ENCODE measurements around the gene PELI2. TPM values are rescaled to one million over a fixed set of nuclear protein-coding genes. Genes with fewer than 3 reads are reported as not detected.

Gene PELI2
- total RNA-seq, 1 donor from 2014 or later = 7.8 TPM

GRCh38 chr14:56299306-56299984 is 181.2 kb downstream of the PELI2 start:
- Histone ChIP-seq H3K36me3 (ENCODE audit: control insufficient read depth in 3 of 3, insufficient read depth in 3 of 3, low read length in 3 of 3) (peaks cover 0 to 8% (median 3%) of the 10 kb centered on the region in 3 donors), H3K4me1 (ENCODE audit: control insufficient read depth in 3 of 3, insufficient read depth in 3 of 3, low read length in 3 of 3) (no peaks in the 10 kb centered on the region), H3K9me3 (ENCODE audit: control insufficient read depth in 3 of 3, low read length in 3 of 3) (no peaks in the 10 kb centered on the region), H3K9ac (ENCODE audit: low read depth in 1 of 3, low read length in 3 of 3) (no peak overlapping the region), H3K27me3 (ENCODE audit: control insufficient read depth in 3 of 3, insufficient read depth in 3 of 3, low read length in 3 of 3) (no peaks in the 10 kb centered on the region), H3K27ac (ENCODE audit: low read depth, low read length) (no peak overlapping the region), H3K4me3 (ENCODE audit: low read length in 3 of 3) (no peak overlapping the region)

GRCh38 chr14:56300495-56300894 is 182.3 kb downstream of the PELI2 start:
- Histone ChIP-seq H3K36me3 (ENCODE audit: control insufficient read depth in 3 of 3, insufficient read depth in 3 of 3, low read length in 3 of 3) (peaks cover 0 to 8% (median 3%) of the 10 kb centered on the region in 3 donors), H3K9me3 (ENCODE audit: control insufficient read depth in 3 of 3, low read length in 3 of 3) (no peaks in the 10 kb centered on the region), H3K27me3 (ENCODE audit: control insufficient read depth in 3 of 3, insufficient read depth in 3 of 3, low read length in 3 of 3) (no peaks in the 10 kb centered on the region), H3K4me1 (ENCODE audit: control insufficient read depth in 3 of 3, insufficient read depth in 3 of 3, low read length in 3 of 3) (no peaks in the 10 kb centered on the region), H3K9ac (ENCODE audit: low read depth in 1 of 3, low read length in 3 of 3) (no peak overlapping the region), H3K27ac (ENCODE audit: low read depth, low read length) (no peak overlapping the region), H3K4me3 (ENCODE audit: low read length in 3 of 3) (no peak overlapping the region)

- Histone ChIP-seq H3K36me3 (ENCODE audit: control insufficient read depth in 3 of 3, insufficient read depth in 3 of 3, low read length in 3 of 3) (no peaks in the 10 kb centered on the region), H3K9me3 (ENCODE audit: control insufficient read depth in 3 of 3, low read length in 3 of 3) (no peaks in the 10 kb centered on the region), H3K27me3 (ENCODE audit: control insufficient read depth in 3 of 3, insufficient read depth in 3 of 3, low read length in 3 of 3) (no peaks in the 10 kb centered on the region), H3K9ac (ENCODE audit: low read depth in 1 of 3, low read length in 3 of 3) (no peak overlapping the region), H3K27ac (ENCODE audit: low read depth, low read length) (no peak overlapping the region), H3K4me3 (ENCODE audit: low read length in 3 of 3) (no peak overlapping the region), H3K4me1 (ENCODE audit: control insufficient read depth in 3 of 3, insufficient read depth in 3 of 3, low read length in 3 of 3) (no peaks in the 10 kb centered on the region)
These were observed 186.2 kb downstream of the PELI2 start for GRCh38 chr14:56304456-56304855.

- no peaks in the 10 kb centered on the region for H3K9me3 ChIP-seq (ENCODE audit: control insufficient read depth in 3 of 3, low read length in 3 of 3)
- peaks cover 0 to 2% (median 0%) of the 10 kb centered on the region in 3 donors for H3K4me1 ChIP-seq (ENCODE audit: control insufficient read depth in 3 of 3, insufficient read depth in 3 of 3, low read length in 3 of 3)
- no peaks in the 10 kb centered on the region for H3K27me3 ChIP-seq (ENCODE audit: control insufficient read depth in 3 of 3, insufficient read depth in 3 of 3, low read length in 3 of 3)
- no peak overlapping the region for H3K4me3 ChIP-seq (ENCODE audit: low read length in 3 of 3)
- no peak overlapping the region for H3K27ac ChIP-seq (ENCODE audit: low read depth, low read length)
- no peak overlapping the region for H3K9ac ChIP-seq (ENCODE audit: low read depth in 1 of 3, low read length in 3 of 3)
- no peaks in the 10 kb centered on the region for H3K36me3 ChIP-seq (ENCODE audit: control insufficient read depth in 3 of 3, insufficient read depth in 3 of 3, low read length in 3 of 3)
These were observed 191.0 kb downstream of the PELI2 start for GRCh38 chr14:56309198-56309597.

GRCh38 chr14:56310643-56311042 is 192.4 kb downstream of the PELI2 start:
- no peaks in the 10 kb centered on the region for H3K36me3 ChIP-seq (ENCODE audit: control insufficient read depth in 3 of 3, insufficient read depth in 3 of 3, low read length in 3 of 3)

GRCh38 chr14:56313789-56314188 is 195.6 kb downstream of the PELI2 start:
- Histone ChIP-seq H3K4me1 (ENCODE audit: control insufficient read depth in 3 of 3, insufficient read depth in 3 of 3, low read length in 3 of 3) (peaks cover 0 to 2% (median 0%) of the 10 kb centered on the region in 3 donors), H3K36me3 (ENCODE audit: control insufficient read depth in 3 of 3, insufficient read depth in 3 of 3, low read length in 3 of 3) (no peaks in the 10 kb centered on the region), H3K9me3 (ENCODE audit: control insufficient read depth in 3 of 3, low read length in 3 of 3) (no peaks in the 10 kb centered on the region), H3K4me3 (ENCODE audit: low read length in 3 of 3) (no peak overlapping the region), H3K27ac (ENCODE audit: low read depth, low read length) (no peak overlapping the region), H3K9ac (ENCODE audit: low read depth in 1 of 3, low read length in 3 of 3) (no peak overlapping the region), H3K27me3 (ENCODE audit: control insufficient read depth in 3 of 3, insufficient read depth in 3 of 3, low read length in 3 of 3) (no peaks in the 10 kb centered on the region)

More at GRCh38 chr14:56310643-56311042, 192.4 kb downstream of the PELI2 start:
- no peak overlapping the region for H3K27ac ChIP-seq (ENCODE audit: low read depth, low read length)
- no peak overlapping the region for H3K4me3 ChIP-seq (ENCODE audit: low read length in 3 of 3)
- H3K4me1 ChIP-seq (ENCODE audit: control insufficient read depth in 3 of 3, insufficient read depth in 3 of 3, low read length in 3 of 3) = peaks cover 0 to 2% (median 0%) of the 10 kb centered on the region in 3 donors
- H3K9ac ChIP-seq (ENCODE audit: low read depth in 1 of 3, low read length in 3 of 3) = no peak overlapping the region
- H3K27me3 ChIP-seq (ENCODE audit: control insufficient read depth in 3 of 3, insufficient read depth in 3 of 3, low read length in 3 of 3) = no peaks in the 10 kb centered on the region
- H3K9me3 ChIP-seq (ENCODE audit: control insufficient read depth in 3 of 3, low read length in 3 of 3) = no peaks in the 10 kb centered on the region

GRCh38 chr14:56318393-56319115 is 200.3 kb downstream of the PELI2 start:
- H3K4me1 ChIP-seq (ENCODE audit: control insufficient read depth in 3 of 3, insufficient read depth in 3 of 3, low read length in 3 of 3) = no peaks in the 10 kb centered on the region
- H3K36me3 ChIP-seq (ENCODE audit: control insufficient read depth in 3 of 3, insufficient read depth in 3 of 3, low read length in 3 of 3) = no peaks in the 10 kb centered on the region
- no peak overlapping the region for H3K27ac ChIP-seq (ENCODE audit: low read depth, low read length)
- peaks cover 0 to 3% (median 0%) of the 10 kb centered on the region in 3 donors for H3K27me3 ChIP-seq (ENCODE audit: control insufficient read depth in 3 of 3, insufficient read depth in 3 of 3, low read length in 3 of 3)
- H3K9ac ChIP-seq (ENCODE audit: low read depth in 1 of 3, low read length in 3 of 3) = no peak overlapping the region
- no peak overlapping the region for H3K4me3 ChIP-seq (ENCODE audit: low read length in 3 of 3)
- no peaks in the 10 kb centered on the region for H3K9me3 ChIP-seq (ENCODE audit: control insufficient read depth in 3 of 3, low read length in 3 of 3)

GRCh38 chr14:56321861-56322260 is 203.7 kb downstream of the PELI2 start:
- Histone ChIP-seq H3K27ac (ENCODE audit: low read depth, low read length) (no peak overlapping the region), H3K27me3 (ENCODE audit: control insufficient read depth in 3 of 3, insufficient read depth in 3 of 3, low read length in 3 of 3) (peaks cover 0 to 3% (median 0%) of the 10 kb centered on the region in 3 donors), H3K4me3 (ENCODE audit: low read length in 3 of 3) (no peak overlapping the region), H3K4me1 (ENCODE audit: control insufficient read depth in 3 of 3, insufficient read depth in 3 of 3, low read length in 3 of 3) (no peaks in the 10 kb centered on the region), H3K9me3 (ENCODE audit: control insufficient read depth in 3 of 3, low read length in 3 of 3) (no peaks in the 10 kb centered on the region), H3K9ac (ENCODE audit: low read depth in 1 of 3, low read length in 3 of 3) (no peak overlapping the region), H3K36me3 (ENCODE audit: control insufficient read depth in 3 of 3, insufficient read depth in 3 of 3, low read length in 3 of 3) (no peaks in the 10 kb centered on the region)

- no peak overlapping the region for H3K4me3 ChIP-seq (ENCODE audit: low read length in 3 of 3)
- no peaks in the 10 kb centered on the region for H3K9me3 ChIP-seq (ENCODE audit: control insufficient read depth in 3 of 3, low read length in 3 of 3)
- no peak overlapping the region for H3K9ac ChIP-seq (ENCODE audit: low read depth in 1 of 3, low read length in 3 of 3)
- H3K27me3 ChIP-seq (ENCODE audit: control insufficient read depth in 3 of 3, insufficient read depth in 3 of 3, low read length in 3 of 3) = peaks cover 0 to 3% (median 0%) of the 10 kb centered on the region in 3 donors
- H3K4me1 ChIP-seq (ENCODE audit: control insufficient read depth in 3 of 3, insufficient read depth in 3 of 3, low read length in 3 of 3) = no peaks in the 10 kb centered on the region
- no peaks in the 10 kb centered on the region for H3K36me3 ChIP-seq (ENCODE audit: control insufficient read depth in 3 of 3, insufficient read depth in 3 of 3, low read length in 3 of 3)
- H3K27ac ChIP-seq (ENCODE audit: low read depth, low read length) = no peak overlapping the region
These were observed 204.3 kb downstream of the PELI2 start for GRCh38 chr14:56322531-56322930.

GRCh38 chr14:56324454-56324853 is 206.2 kb downstream of the PELI2 start:
- no peak overlapping the region for H3K4me3 ChIP-seq (ENCODE audit: low read length in 3 of 3)

More at GRCh38 chr14:56324454-56324853, 206.2 kb downstream of the PELI2 start:
- Histone ChIP-seq H3K9ac (ENCODE audit: low read depth in 1 of 3, low read length in 3 of 3) (no peak overlapping the region), H3K9me3 (ENCODE audit: control insufficient read depth in 3 of 3, low read length in 3 of 3) (no peaks in the 10 kb centered on the region), H3K27ac (ENCODE audit: low read depth, low read length) (no peak overlapping the region), H3K36me3 (ENCODE audit: control insufficient read depth in 3 of 3, insufficient read depth in 3 of 3, low read length in 3 of 3) (no peaks in the 10 kb centered on the region), H3K27me3 (ENCODE audit: control insufficient read depth in 3 of 3, insufficient read depth in 3 of 3, low read length in 3 of 3) (peaks cover 0 to 3% (median 0%) of the 10 kb centered on the region in 3 donors), H3K4me1 (ENCODE audit: control insufficient read depth in 3 of 3, insufficient read depth in 3 of 3, low read length in 3 of 3) (no peaks in the 10 kb centered on the region)

All from skeletal muscle tissue (tissue), 4 donors.